Transverse colon (tissue), 3 donors: ENCODE data around the gene ATF3.

Experiments
- CTCF ChIP-seq, 5 experiments: fragments of 200-600 bp in 3 of 5; fragments of 450-650 bp in 2 of 5; sonication (generic) in 3 of 5; IDR thresholded peaks; 1 replicate in 2 of 5; 2 replicates in 3 of 5; pipeline ENCODE4 v1.5.1; 2016 to 2017; ENCODE audit warnings: antibody characterized with exemption in 5 of 5, inconsistent platforms in 3 of 5, mild to moderate bottlenecking in 2 of 5, moderate library complexity in 1 of 5
- POLR2A ChIP-seq: fragments of 450-650 bp; IDR thresholded peaks from one replicate; pipeline ENCODE4 v1.6.1; 2016; ENCODE audit warnings: antibody characterized with exemption, mild to moderate bottlenecking, moderate library complexity

GRCh38 chr1:212560933-212561460, 47.6 kb upstream of the ATF3 start:
- TF ChIP-seq CTCF (IDR thresholded peaks at IDR 0.05) (no peak), POLR2A (no peak)
